ENCODE measurements around the gene ISYNA1.

The ISYNA1 gene

DNA sequence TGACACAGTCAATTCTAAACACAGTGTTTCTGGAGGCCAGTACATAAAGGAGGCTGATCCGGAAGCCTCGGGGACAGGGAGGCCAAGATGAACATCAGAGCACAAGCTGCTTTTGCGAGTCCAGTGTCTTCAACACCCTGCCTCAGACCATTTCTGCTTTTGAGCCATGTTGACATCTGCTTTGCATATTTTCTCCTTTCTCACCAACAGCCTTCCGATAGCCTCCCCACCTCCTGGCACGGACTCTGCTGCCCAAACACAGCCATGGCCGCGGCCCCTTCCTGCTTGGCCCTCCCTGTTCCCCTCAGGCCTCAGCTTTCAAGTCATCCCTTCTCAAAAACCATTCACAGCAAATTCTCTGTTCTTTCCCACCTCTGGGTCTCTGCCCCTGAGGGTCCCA is 44.1 kb downstream of the ISYNA1 start:
- Histone ChIP-seq H3K79me2 (ENCODE audit: control insufficient read depth, low read length) (no peaks in the 10 kb centered on the region), H3K4me2 (ENCODE audit: low read length) (peak overlapping the region; percentile 51)
- TF ChIP-seq EZH2phosphoT487 (IDR thresholded peaks at IDR 0.05; ENCODE audit: borderline replicate concordance, low read length) = no peak
- TF ChIP-seq, protein P1, sequence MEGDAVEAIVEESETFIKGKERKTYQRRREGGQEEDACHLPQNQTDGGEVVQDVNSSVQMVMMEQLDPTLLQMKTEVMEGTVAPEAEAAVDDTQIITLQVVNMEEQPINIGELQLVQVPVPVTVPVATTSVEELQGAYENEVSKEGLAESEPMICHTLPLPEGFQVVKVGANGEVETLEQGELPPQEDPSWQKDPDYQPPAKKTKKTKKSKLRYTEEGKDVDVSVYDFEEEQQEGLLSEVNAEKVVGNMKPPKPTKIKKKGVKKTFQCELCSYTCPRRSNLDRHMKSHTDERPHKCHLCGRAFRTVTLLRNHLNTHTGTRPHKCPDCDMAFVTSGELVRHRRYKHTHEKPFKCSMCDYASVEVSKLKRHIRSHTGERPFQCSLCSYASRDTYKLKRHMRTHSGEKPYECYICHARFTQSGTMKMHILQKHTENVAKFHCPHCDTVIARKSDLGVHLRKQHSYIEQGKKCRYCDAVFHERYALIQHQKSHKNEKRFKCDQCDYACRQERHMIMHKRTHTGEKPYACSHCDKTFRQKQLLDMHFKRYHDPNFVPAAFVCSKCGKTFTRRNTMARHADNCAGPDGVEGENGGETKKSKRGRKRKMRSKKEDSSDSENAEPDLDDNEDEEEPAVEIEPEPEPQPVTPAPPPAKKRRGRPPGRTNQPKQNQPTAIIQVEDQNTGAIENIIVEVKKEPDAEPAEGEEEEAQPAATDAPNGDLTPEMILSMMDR (IDR thresholded peaks at IDR 0.05; ENCODE audit: low read depth, low read length, poor library complexity, severe bottlenecking) = no peak

DNA sequence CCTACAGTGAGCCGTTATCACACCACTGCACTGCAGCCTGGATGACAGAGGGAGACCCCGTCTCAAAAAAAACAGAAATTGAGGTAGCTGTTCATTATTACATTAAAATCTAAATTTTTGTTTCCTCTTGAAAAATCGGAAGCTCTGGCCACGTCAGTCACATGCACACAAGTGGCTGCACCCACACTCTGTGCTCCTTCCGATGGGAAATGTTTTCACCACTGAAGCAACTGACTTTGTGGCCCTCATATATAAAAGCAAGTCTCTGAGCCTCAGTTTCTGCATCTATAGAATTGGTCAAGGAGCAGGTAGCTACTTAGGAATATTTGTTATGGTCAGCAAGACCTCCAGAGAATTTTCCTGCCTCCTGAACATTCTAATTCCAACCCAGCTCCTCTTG is 45.0 kb downstream of the ISYNA1 start:
- H3K9me3 ChIP-seq (ENCODE audit: control insufficient read depth, insufficient read depth, low read length) = no peaks in the 10 kb centered on the region
- H3K79me2 ChIP-seq (ENCODE audit: control insufficient read depth, low read length) = no peaks in the 10 kb centered on the region
- no peaks in the 10 kb centered on the region for H4K20me1 ChIP-seq (ENCODE audit: control insufficient read depth, insufficient read depth, low read depth, low read length)
- peaks cover 54% of the 10 kb centered on the region for H3K4me1 ChIP-seq (ENCODE audit: control insufficient read depth, low read length)
- no peaks in the 10 kb centered on the region for H3K36me3 ChIP-seq (ENCODE audit: control insufficient read depth, low read length)
- peak overlapping the region; percentile 29 for H3K4me2 ChIP-seq (ENCODE audit: low read length)
- no peak overlapping the region for H3K27ac ChIP-seq (ENCODE audit: low read depth, low read length)
- H3F3A ChIP-seq (ENCODE audit: control insufficient read depth, insufficient read depth) = no peaks in the 10 kb centered on the region
- H3K9me2 ChIP-seq (replicated peaks; ENCODE audit: control insufficient read depth, low read length) = no peaks in the 10 kb centered on the region
- H3K27me3 ChIP-seq (ENCODE audit: control insufficient read depth, low read length) = peaks cover 23% of the 10 kb centered on the region
- TF ChIP-seq EZH2phosphoT487 (IDR thresholded peaks at IDR 0.05; ENCODE audit: borderline replicate concordance, low read length) = no peak
- TF ChIP-seq, protein P1 (IDR thresholded peaks at IDR 0.05; ENCODE audit: low read depth, low read length, poor library complexity, severe bottlenecking) = no peak
- H3K4me3 ChIP-seq (ENCODE audit: low read length) = no peak overlapping the region

More for the DNA sequence above, 44.1 kb downstream of the ISYNA1 start:
- no peaks in the 10 kb centered on the region for H3F3A ChIP-seq (ENCODE audit: control insufficient read depth, insufficient read depth)
- H3K4me1 ChIP-seq (ENCODE audit: control insufficient read depth, low read length) = peaks cover 46% of the 10 kb centered on the region
- H3K27me3 ChIP-seq (ENCODE audit: control insufficient read depth, low read length) = peaks cover 19% of the 10 kb centered on the region
- H3K27ac ChIP-seq (ENCODE audit: low read depth, low read length) = no peak overlapping the region
- H3K9me2 ChIP-seq (replicated peaks; ENCODE audit: control insufficient read depth, low read length) = no peaks in the 10 kb centered on the region
- no peaks in the 10 kb centered on the region for H3K9me3 ChIP-seq (ENCODE audit: control insufficient read depth, insufficient read depth, low read length)
- H3K36me3 ChIP-seq (ENCODE audit: control insufficient read depth, low read length) = no peaks in the 10 kb centered on the region
- H4K20me1 ChIP-seq (ENCODE audit: control insufficient read depth, insufficient read depth, low read depth, low read length) = no peaks in the 10 kb centered on the region
- H3K4me3 ChIP-seq (ENCODE audit: low read length) = peak overlapping the region; percentile 32

DNA sequence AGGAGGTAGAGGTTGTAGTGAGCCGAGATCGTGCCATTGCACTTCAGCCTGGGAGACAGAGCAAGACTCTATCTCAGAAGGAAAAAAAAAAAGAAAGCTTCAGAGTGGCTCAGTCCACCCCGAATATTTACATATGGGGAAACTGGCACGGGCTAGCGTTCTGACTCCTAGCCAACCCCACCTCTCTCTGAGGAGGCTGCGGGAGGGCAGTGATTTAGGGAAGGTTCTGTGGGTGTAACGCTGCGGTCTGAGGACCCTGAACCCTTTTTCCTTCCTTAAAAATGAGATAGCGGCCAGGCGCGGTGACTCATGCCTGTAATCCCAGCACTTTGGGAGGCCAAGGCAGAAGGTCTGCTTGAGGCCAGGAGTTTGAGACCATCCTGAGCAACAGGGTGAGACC is 45.5 kb downstream of the ISYNA1 start:
- no peak overlapping the region for H3K27ac ChIP-seq (ENCODE audit: low read depth, low read length)
- peaks cover 50% of the 10 kb centered on the region for H3K4me1 ChIP-seq (ENCODE audit: control insufficient read depth, low read length)
- peak overlapping the region; percentile 29 for H3K4me2 ChIP-seq (ENCODE audit: low read length)
- no peaks in the 10 kb centered on the region for H3K79me2 ChIP-seq (ENCODE audit: control insufficient read depth, low read length)
- no peaks in the 10 kb centered on the region for H4K20me1 ChIP-seq (ENCODE audit: control insufficient read depth, insufficient read depth, low read depth, low read length)
- H3K36me3 ChIP-seq (ENCODE audit: control insufficient read depth, low read length) = no peaks in the 10 kb centered on the region
- no peak overlapping the region for H3K4me3 ChIP-seq (ENCODE audit: low read length)
- peaks cover under 1% of the 10 kb centered on the region; the same call in 1 of the 2 replicates for H3F3A ChIP-seq (ENCODE audit: control insufficient read depth, insufficient read depth)
- TF ChIP-seq, protein P1 (IDR thresholded peaks at IDR 0.05; ENCODE audit: low read depth, low read length, poor library complexity, severe bottlenecking) = no peak
- TF ChIP-seq EZH2phosphoT487 (IDR thresholded peaks at IDR 0.05; ENCODE audit: borderline replicate concordance, low read length) = no peak
- H3K9me2 ChIP-seq (replicated peaks; ENCODE audit: control insufficient read depth, low read length) = no peaks in the 10 kb centered on the region
- H3K27me3 ChIP-seq (ENCODE audit: control insufficient read depth, low read length) = peaks cover 22% of the 10 kb centered on the region
- no peaks in the 10 kb centered on the region for H3K9me3 ChIP-seq (ENCODE audit: control insufficient read depth, insufficient read depth, low read length)

Measured in DOHH2 (cell line).